Superior temporal gyrus (tissue), 1 donor: ENCODE results near the gene HTR4.
A peak's percentile ranks its signal among the peaks of the same experiment; 100 is the strongest.
"Not testable (repeated sequence)": the region's sequence is repeated elsewhere in the genome, so short reads cannot be mapped to it uniquely, and the experiment has no call there.

Source experiments
- DNase-seq: peaks from one replicate; pipeline ENCODE4 v3.0.0-alpha.2; 2016; ENCODE audit errors: extremely low spot score

Gene HTR4

GRCh38 chr5:148653836-148654781, at the start of gene HTR4:
TSS of gene HTR4 (minus strand) at chr5:148654527. CDS start at chr5:148637014, 17,513 bp downstream.
- DNase-seq = no peak

GRCh38 chr5:148702019-148702596, 47.8 kb upstream of the HTR4 start:
- no peak for DNase-seq

- DNase-seq = no peak
Observed at GRCh38 chr5:148699028-148699427, 44.7 kb upstream of the HTR4 start.

- DNase-seq = no peak
Observed at GRCh38 chr5:148697809-148698196, 43.5 kb upstream of the HTR4 start.

GRCh38 chr5:148697180-148697808, 43.0 kb upstream of the HTR4 start:
- DNase-seq = peak; percentile 69

- DNase-seq = no peak
Observed at GRCh38 chr5:148696187-148697036, 42.1 kb upstream of the HTR4 start.

GRCh38 chr5:148690945-148691344, 36.6 kb upstream of the HTR4 start:
- DNase-seq = no peak

GRCh38 chr5:148688787-148689186, 34.5 kb upstream of the HTR4 start:
- DNase-seq = no peak

GRCh38 chr5:148687871-148688270, 33.5 kb upstream of the HTR4 start:
- DNase-seq = no peak

- no peak for DNase-seq
Observed at GRCh38 chr5:148687427-148687826, 33.1 kb upstream of the HTR4 start.

GRCh38 chr5:148686660-148687059, 32.3 kb upstream of the HTR4 start:
- DNase-seq = no peak

- no peak for DNase-seq
Observed at GRCh38 chr5:148685520-148686134, 31.3 kb upstream of the HTR4 start.

- no peak for DNase-seq
Observed at GRCh38 chr5:148684528-148684927, 30.2 kb upstream of the HTR4 start.

GRCh38 chr5:148683651-148684050, 29.3 kb upstream of the HTR4 start:
- no peak for DNase-seq

GRCh38 chr5:148682058-148683026, 28.0 kb upstream of the HTR4 start:
- no peak for DNase-seq

- DNase-seq = no peak
Observed at GRCh38 chr5:148681157-148682057, 27.1 kb upstream of the HTR4 start.

GRCh38 chr5:148673704-148674103, 19.4 kb upstream of the HTR4 start:
- DNase-seq = not testable (repeated sequence)

GRCh38 chr5:148666353-148666752, 12.0 kb upstream of the HTR4 start:
- DNase-seq = no peak

GRCh38 chr5:148665431-148665830, 11.1 kb upstream of the HTR4 start:
- DNase-seq = no peak
